Measurements from ENCODE around the gene IL20RA.

The IL20RA gene

GRCh38 chr6:136991646-136992045, 53.1 kb downstream of the IL20RA start:
- Histone ChIP-seq H3K27me3 (peaks cover 96% of the 10 kb centered on the region), H3K9me3 (no peaks in the 10 kb centered on the region)
- no peak for TF ChIP-seq CTCF (IDR thresholded peaks at IDR 0.05)

GRCh38 chr6:136990754-136991153, 54.0 kb downstream of the IL20RA start:
- H3K36me3 ChIP-seq = no peaks in the 10 kb centered on the region
- H3K27ac ChIP-seq = no peak overlapping the region
- no peaks in the 10 kb centered on the region for H3K4me1 ChIP-seq (ENCODE audit: control insufficient read depth in 1 of 2, insufficient read depth in 1 of 2, low read depth in 1 of 2, low read length in 1 of 2)
- TF ChIP-seq CTCF (IDR thresholded peaks at IDR 0.05) = no peak
- H3K9me3 ChIP-seq = no peaks in the 10 kb centered on the region
- H3K4me3 ChIP-seq (ENCODE audit: low read depth in 1 of 2, low read length in 1 of 2) = no peak overlapping the region
- peaks cover 95% of the 10 kb centered on the region for H3K27me3 ChIP-seq

More at GRCh38 chr6:136991646-136992045, 53.1 kb downstream of the IL20RA start:
- Histone ChIP-seq H3K4me1 (ENCODE audit: control insufficient read depth in 1 of 2, insufficient read depth in 1 of 2, low read depth in 1 of 2, low read length in 1 of 2) (no peaks in the 10 kb centered on the region), H3K4me3 (ENCODE audit: low read depth in 1 of 2, low read length in 1 of 2) (no peak overlapping the region), H3K36me3 (no peaks in the 10 kb centered on the region), H3K27ac (no peak overlapping the region)

- Histone ChIP-seq H3K4me3 (ENCODE audit: low read depth in 1 of 2, low read length in 1 of 2) (no peak overlapping the region), H3K9me3 (no peaks in the 10 kb centered on the region), H3K27me3 (peaks cover 95% of the 10 kb centered on the region), H3K27ac (no peak overlapping the region), H3K4me1 (ENCODE audit: control insufficient read depth in 1 of 2, insufficient read depth in 1 of 2, low read depth in 1 of 2, low read length in 1 of 2) (no peaks in the 10 kb centered on the region), H3K36me3 (no peaks in the 10 kb centered on the region)
- TF ChIP-seq CTCF (IDR thresholded peaks at IDR 0.05) = no peak
These were observed 54.6 kb downstream of the IL20RA start for GRCh38 chr6:136990242-136990578.

GRCh38 chr6:136989571-136990241, 55.1 kb downstream of the IL20RA start:
- no peak for TF ChIP-seq CTCF (IDR thresholded peaks at IDR 0.05)
- no peak overlapping the region for H3K27ac ChIP-seq
- H3K4me1 ChIP-seq (ENCODE audit: control insufficient read depth in 1 of 2, insufficient read depth in 1 of 2, low read depth in 1 of 2, low read length in 1 of 2) = no peaks in the 10 kb centered on the region
- peaks cover 94% of the 10 kb centered on the region for H3K27me3 ChIP-seq
- H3K4me3 ChIP-seq (ENCODE audit: low read depth in 1 of 2, low read length in 1 of 2) = no peak overlapping the region
- no peaks in the 10 kb centered on the region for H3K9me3 ChIP-seq
- H3K36me3 ChIP-seq = no peaks in the 10 kb centered on the region

- H3K4me1 ChIP-seq (ENCODE audit: control insufficient read depth in 1 of 2, insufficient read depth in 1 of 2, low read depth in 1 of 2, low read length in 1 of 2) = no peaks in the 10 kb centered on the region
- TF ChIP-seq CTCF (IDR thresholded peaks at IDR 0.05) = no peak
- no peaks in the 10 kb centered on the region for H3K36me3 ChIP-seq
- H3K27me3 ChIP-seq = peaks cover 90% of the 10 kb centered on the region
- no peaks in the 10 kb centered on the region for H3K9me3 ChIP-seq
- H3K27ac ChIP-seq = no peak overlapping the region
- H3K4me3 ChIP-seq (ENCODE audit: low read depth in 1 of 2, low read length in 1 of 2) = no peak overlapping the region
These were observed 57.2 kb downstream of the IL20RA start for GRCh38 chr6:136987526-136987925.

All from neutrophil (primary cell).